Femur (tissue), 1 donor: ENCODE results near the gene RDH13.
A peak's percentile ranks its signal among the peaks of the same experiment; 100 is the strongest.

ENCODE experiments used
- DNase-seq: peaks from one replicate; pipeline ENCODE4 v3.0.0-alpha.2; 2017

Gene RDH13

DNA sequence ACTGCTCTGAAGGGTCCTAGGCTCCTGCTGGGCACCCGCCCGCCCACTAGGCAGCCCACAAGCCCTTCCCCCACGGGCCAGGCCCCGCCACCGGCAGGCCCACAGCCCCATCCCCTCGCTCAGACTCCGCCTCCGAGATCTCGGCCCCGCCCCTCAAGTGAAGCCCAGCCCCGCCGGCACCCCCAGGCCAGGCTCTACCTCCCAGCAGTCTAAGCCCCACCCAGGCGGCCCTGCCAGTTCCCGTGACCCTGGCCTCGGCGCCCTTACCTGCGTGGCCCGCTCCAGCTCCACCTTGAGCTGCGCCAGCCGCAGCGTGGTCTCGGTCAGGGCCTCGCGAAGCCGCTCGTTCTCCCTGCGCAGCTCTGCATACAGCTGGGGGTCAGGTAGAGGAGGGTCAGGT, 29.0 kb upstream of the RDH13 start:
- DNase-seq = no peak

DNA sequence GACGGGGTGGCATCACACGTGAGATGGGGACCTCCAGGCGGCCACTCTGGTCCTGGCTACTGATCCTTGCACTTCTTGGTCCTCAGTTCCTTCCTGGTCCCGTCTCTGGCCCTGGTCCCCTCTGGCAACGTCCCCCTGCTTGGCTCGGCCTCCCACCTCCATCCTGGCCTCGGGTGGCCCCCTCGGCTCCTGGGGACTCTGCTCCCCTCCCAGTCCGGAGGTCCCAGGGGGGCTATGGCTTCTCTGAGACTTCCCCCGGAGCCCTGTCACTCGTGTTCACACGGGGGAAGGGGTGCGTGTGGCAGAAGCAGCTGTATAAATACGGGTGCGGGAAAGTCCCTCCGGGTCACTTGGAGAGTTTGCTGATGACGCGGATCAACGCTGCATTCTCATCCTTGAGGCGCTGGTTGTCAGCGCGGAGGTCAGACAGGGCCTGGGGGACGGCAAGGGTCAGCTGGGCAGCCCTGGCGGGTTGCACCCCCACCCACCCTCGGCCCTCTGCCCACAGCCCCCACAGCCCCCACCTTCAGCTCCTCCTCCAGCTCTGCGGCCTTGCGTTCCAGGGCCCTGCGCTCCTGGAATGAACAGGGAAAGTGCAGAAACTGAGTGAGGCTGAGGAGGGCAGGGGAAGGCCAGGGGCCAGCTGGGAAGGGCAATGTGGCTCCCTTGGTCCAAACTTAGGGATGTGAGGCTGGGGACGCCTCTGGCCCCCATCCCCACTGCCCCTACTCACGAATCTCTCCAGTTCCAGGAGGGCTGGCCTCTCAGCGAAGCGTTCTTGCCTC, 28.4 kb upstream of the RDH13 start:
- no peak for DNase-seq

DNA sequence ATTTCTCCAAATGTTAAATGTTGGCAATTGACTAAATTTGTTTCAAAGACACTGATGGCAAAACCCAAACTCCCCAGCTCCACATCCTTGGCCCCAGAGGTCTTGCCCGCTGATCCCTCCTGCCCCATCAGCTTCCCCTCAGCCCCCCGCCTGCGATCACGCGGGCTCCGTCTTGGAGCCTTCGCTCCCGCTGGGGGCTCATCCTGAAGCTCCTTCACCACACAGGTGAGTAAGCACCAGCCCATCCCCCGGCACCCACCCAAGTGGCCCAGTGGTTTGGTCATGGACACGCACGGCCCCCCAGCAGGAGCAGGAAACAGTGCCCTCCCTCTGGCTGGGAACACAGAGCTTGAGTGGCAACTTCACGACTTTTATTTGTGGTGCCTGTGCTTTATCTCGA, 27.6 kb upstream of the RDH13 start:
- no peak for DNase-seq

DNA sequence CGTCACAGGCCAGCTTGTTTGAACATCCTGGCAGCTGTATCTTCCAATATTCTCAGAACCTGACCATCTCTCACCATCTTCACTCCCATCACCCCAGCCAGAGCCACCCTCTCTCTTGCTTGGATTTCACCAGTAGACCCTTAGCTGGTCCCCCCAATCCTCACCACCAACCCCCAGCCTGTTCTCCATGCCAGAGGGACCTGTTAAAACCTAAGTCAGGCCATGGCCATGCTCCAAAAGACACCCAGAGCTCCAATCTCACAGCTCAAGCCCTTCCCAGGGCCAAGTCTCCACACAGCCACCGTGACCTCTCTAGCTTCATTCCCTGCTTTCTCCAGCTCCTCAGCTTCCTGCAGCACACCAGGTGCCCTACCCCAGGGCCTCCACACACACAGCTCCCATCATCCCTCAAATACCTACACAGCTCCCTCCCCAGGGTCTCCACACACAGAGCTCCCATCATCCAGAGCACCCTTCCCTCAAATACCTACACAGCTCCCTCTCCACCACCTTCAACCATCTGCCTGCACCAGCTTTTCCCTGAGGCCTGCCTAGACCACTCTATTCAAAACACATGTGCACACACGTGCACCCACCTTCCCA, 26.5 kb upstream of the RDH13 start:
- no peak for DNase-seq

GRCh38 chr19:55088543-55089341, 25.8 kb upstream of the RDH13 start:
- peak; percentile 84 for DNase-seq

- no peak for DNase-seq
Observed at GRCh38 chr19:55088021-55088451, 25.1 kb upstream of the RDH13 start.

GRCh38 chr19:55087542-55087901, 24.6 kb upstream of the RDH13 start:
- DNase-seq = no peak

DNA sequence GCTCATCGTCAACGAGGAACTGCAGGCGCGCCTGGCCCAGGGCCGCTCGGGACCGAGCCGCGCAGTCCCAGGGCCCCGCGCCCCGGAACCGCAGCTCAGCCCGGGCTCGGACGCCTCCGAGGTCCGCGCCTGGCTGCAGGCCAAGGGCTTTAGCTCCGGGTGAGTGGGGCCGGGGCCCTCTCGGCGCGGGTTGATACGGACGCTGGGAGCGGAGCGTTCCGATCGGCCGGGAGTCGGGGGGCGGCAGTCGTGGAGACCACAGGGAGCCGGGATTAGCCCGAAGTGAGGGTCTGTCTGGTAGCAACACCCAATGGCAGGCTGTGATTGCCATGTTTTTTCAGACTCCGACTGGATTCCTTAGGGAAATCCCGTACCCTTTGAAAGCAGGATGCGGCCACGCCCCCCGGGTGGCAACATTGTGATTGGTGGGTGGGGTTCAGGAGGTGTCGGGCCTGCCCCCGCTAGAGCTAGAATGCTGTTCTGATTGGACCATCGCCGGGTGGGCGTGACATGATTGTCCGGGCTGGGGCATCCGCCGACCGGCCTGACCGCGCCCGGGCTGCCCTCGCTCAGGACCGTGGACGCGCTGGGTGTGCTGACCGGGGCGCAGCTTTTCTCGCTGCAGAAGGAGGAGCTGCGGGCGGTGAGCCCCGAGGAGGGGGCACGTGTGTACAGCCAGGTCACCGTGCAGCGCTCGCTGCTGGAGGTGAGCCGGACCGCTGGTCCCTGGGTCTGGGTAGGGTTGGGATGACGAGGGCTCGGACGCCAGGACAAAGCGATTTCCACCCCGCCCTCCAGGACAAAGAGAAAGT, 24.0 kb upstream of the RDH13 start:
- peak; percentile 91 for DNase-seq

DNA sequence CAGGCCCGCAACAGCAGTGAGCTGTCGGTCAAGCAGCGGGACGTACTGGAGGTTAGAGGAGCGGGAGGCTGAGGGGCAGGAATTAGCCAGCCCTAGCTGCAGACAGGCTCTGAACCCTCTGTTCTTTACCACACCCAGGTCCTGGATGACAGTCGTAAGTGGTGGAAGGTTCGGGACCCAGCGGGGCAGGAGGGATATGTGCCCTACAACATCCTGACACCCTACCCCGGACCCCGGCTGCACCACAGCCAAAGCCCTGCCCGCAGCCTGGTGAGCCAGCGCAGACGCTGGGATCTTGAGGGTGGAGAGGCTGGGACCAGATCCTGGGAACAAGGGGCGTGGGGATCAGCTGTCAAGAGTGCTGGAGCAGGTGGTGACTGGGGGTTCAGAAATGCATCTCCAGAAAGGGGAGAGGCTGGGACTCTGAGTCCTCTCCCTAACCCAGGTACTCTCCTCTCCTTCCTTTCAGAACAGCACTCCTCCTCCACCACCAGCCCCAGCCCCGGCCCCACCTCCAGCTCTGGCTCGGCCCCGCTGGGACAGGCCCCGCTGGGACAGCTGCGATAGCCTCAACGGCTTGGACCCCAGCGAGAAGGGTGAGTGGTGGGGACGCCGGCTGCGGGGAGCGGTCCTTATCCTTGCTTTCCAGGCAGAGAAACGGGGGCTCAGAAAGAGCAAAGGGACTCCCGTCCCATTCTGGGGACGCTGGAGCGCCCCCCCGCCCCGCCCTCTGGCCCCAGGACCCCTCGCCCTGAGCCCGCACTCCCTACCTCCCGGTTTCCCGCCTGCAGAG, 23.2 kb upstream of the RDH13 start:
- no peak for DNase-seq

GRCh38 chr19:55084416-55084815, 21.5 kb upstream of the RDH13 start:
- DNase-seq = no peak

- no peak for DNase-seq
Observed at GRCh38 chr19:55083004-55083850, 20.3 kb upstream of the RDH13 start.

GRCh38 chr19:55082020-55082851, 19.3 kb upstream of the RDH13 start:
- peak; percentile 65 for DNase-seq

- DNase-seq = no peak
Observed at GRCh38 chr19:55081770-55082019, 18.7 kb upstream of the RDH13 start.

- DNase-seq = peak; percentile 85
Observed at GRCh38 chr19:55080968-55081769, 18.2 kb upstream of the RDH13 start.

DNA sequence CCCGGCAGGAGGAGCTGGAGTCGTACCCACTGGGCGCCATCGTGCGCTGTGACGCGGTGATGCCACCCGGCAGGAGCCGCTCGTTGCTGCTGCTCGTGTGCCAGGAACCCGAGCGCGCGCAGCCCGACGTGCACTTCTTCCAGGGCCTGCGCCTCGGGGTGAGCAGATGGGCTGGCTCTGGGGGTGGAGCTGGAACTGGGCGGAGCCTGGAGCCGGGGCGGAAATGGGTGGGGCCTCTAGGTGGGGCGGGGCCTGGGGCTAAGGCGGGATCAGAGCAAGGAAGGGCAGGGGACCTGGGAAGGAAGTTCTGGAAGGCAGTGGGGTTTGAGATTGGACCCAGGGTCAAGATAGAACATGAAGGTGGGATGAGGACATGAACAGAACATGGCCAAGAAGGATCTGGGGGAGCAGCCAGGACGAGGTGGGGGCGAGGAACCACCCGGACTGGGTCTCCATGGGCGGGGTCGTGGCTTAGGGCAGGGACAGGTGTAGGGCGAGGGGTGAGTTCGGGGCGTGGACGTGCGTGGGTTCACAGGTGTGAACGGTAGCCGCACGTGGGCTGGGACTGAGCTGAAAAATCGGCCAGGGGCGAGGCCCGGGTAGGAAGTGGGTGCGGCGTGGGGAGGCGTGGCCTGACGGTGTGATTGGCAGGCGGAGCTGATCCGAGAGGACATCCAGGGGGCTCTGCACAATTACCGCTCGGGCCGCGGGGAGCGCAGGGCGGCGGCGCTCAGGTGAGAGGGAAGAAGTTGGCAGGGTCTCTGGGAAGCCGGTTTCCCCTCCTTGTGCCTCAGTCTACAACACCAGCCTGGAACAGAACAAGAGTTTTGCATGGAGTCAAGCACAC, 17.4 kb upstream of the RDH13 start:
- DNase-seq = peak; percentile 74

GRCh38 chr19:55079400-55080038, 16.6 kb upstream of the RDH13 start:
- DNase-seq = no peak

- no peak for DNase-seq
Observed at GRCh38 chr19:55078996-55079395, 16.0 kb upstream of the RDH13 start.

GRCh38 chr19:55077106-55077505, 14.2 kb upstream of the RDH13 start:
- no peak for DNase-seq
